ENCODE results near the gene PGAP6. TPM values are rescaled to one million over a fixed set of nuclear protein-coding genes. Genes with fewer than 3 reads are reported as not detected.
"Not testable (repeated sequence)": the region's sequence is repeated elsewhere in the genome, so short reads cannot be mapped to it uniquely, and the experiment has no call there.

PGAP6 gene
- total RNA-seq, 1 experiment from 2014 or later: 85.5 TPM

- H3K36me3 ChIP-seq (ENCODE audit: control insufficient read depth, insufficient read depth, low read length): no peaks in the 10 kb centered on the region
- BruUV-seq (replicated peaks): no TSS peak
- intact Hi-C loops (cut with micrococcal nuclease; ENCODE audit: unreplicated experiment): no loop called here
- no peak overlapping the region for H3K4me3 Mint-ChIP-seq (ENCODE audit: unreplicated experiment)
- peak; percentile 47 to 76 for DNase-seq
- no peaks in the 10 kb centered on the region for H3K27me3 Mint-ChIP-seq (ENCODE audit: insufficient read depth, unreplicated experiment)
- H3K9me3 Mint-ChIP-seq (ENCODE audit: unreplicated experiment): no peaks in the 10 kb centered on the region
- H3K27me3 ChIP-seq (replicated peaks; ENCODE audit: control insufficient read depth, insufficient read depth, low read length): no peaks in the 10 kb centered on the region
- peak; percentile 64 to 69 for TF ChIP-seq CTCF (IDR thresholded peaks at IDR 0.05; ENCODE audit: insufficient read depth in 1 of 2, low read depth in 1 of 2, low read length in 1 of 2, severe bottlenecking in 1 of 2, unreplicated experiment in 1 of 2)
- H3K9me3 ChIP-seq: 0 out of 2 replicates have a peak, but pooled peaks cover 3% of the 10 kb centered on the region
- no peak overlapping the region for H3K4me3 ChIP-seq (ENCODE audit: low read depth, low read length)
- no peak overlapping the region for H3K27ac Mint-ChIP-seq (ENCODE audit: unreplicated experiment)
- ChIA-PET CTCF (interaction anchor here (0.7 to 1.0 kb wide), 3 partner anchors 103 to 609 kb away, joined by 3 read pairs; no protein-coding TSS in a partner anchor), POLR2A (no interaction called here)
- peaks cover 18% of the 10 kb centered on the region for H3K4me1 ChIP-seq
- peaks cover 8% of the 10 kb centered on the region for H3K36me3 Mint-ChIP-seq (ENCODE audit: insufficient read depth, unreplicated experiment)
- H3K4me1 Mint-ChIP-seq (ENCODE audit: low read depth, unreplicated experiment): peaks cover 20% of the 10 kb centered on the region
Observed at GRCh38 chr16:391885-392335, 10.1 kb upstream of the PGAP6 start.

- no peaks in the 10 kb centered on the region for H3K27me3 ChIP-seq (replicated peaks; ENCODE audit: control insufficient read depth, insufficient read depth, low read length)
- H3K4me1 Mint-ChIP-seq (ENCODE audit: low read depth, unreplicated experiment): peaks cover 20% of the 10 kb centered on the region
- H3K36me3 ChIP-seq (ENCODE audit: control insufficient read depth, insufficient read depth, low read length): no peaks in the 10 kb centered on the region
- H3K27ac Mint-ChIP-seq (ENCODE audit: unreplicated experiment): peak overlapping the region; percentile 79
- no peak overlapping the region for H3K4me3 Mint-ChIP-seq (ENCODE audit: unreplicated experiment)
- no peaks in the 10 kb centered on the region for H3K27me3 Mint-ChIP-seq (ENCODE audit: insufficient read depth, unreplicated experiment)
- peaks cover 4% of the 10 kb centered on the region for H3K36me3 Mint-ChIP-seq (ENCODE audit: insufficient read depth, unreplicated experiment)
- POLR2A ChIA-PET: interaction anchor here (0.6 kb wide), 1 partner anchor 102 kb away, joined by 3 read pairs; no protein-coding TSS in a partner anchor
- no peak overlapping the region for H3K4me3 ChIP-seq (ENCODE audit: low read depth, low read length)
- H3K9me3 Mint-ChIP-seq (ENCODE audit: unreplicated experiment): no peaks in the 10 kb centered on the region
- CTCF ChIA-PET: no interaction called here
- H3K9me3 ChIP-seq: 0 out of 2 replicates have a peak, but pooled peaks cover 3% of the 10 kb centered on the region
- intact Hi-C loops (cut with micrococcal nuclease; ENCODE audit: unreplicated experiment): loop anchor here (5.0 kb wide), 1 partner anchor 108 kb away; no protein-coding TSS in a partner anchor
- peak in 1 of 2 experiments; percentile 34 for DNase-seq
- peaks cover 18% of the 10 kb centered on the region for H3K4me1 ChIP-seq
- no TSS peak for BruUV-seq (replicated peaks)
- no peak for TF ChIP-seq CTCF (IDR thresholded peaks at IDR 0.05; ENCODE audit: insufficient read depth in 1 of 2, low read depth in 1 of 2, low read length in 1 of 2, severe bottlenecking in 1 of 2, unreplicated experiment in 1 of 2)
Observed at GRCh38 chr16:389352-389751, 7.6 kb upstream of the PGAP6 start.

GRCh38 chr16:387761-388666, 6.2 kb upstream of the PGAP6 start:
- peak in 1 of 2 experiments; percentile 27 for TF ChIP-seq CTCF (IDR thresholded peaks at IDR 0.05; ENCODE audit: insufficient read depth in 1 of 2, low read depth in 1 of 2, low read length in 1 of 2, severe bottlenecking in 1 of 2, unreplicated experiment in 1 of 2)
- DNase-seq: peak; percentile 46 to 75
- POLR2A ChIA-PET; H3K36me3 ChIP-seq (ENCODE audit: control insufficient read depth, insufficient read depth, low read length); BruUV-seq (replicated peaks); H3K27me3 ChIP-seq (replicated peaks; ENCODE audit: control insufficient read depth, insufficient read depth, low read length); H3K36me3 Mint-ChIP-seq (ENCODE audit: insufficient read depth, unreplicated experiment); H3K9me3 ChIP-seq; H3K9me3 Mint-ChIP-seq (ENCODE audit: unreplicated experiment); H3K27me3 Mint-ChIP-seq (ENCODE audit: insufficient read depth, unreplicated experiment): not testable (repeated sequence)
- intact Hi-C loops (cut with micrococcal nuclease; ENCODE audit: unreplicated experiment): loop anchor here (5.0 kb wide), 1 partner anchor 109 kb away; no protein-coding TSS in a partner anchor
- H3K4me1 Mint-ChIP-seq (ENCODE audit: low read depth, unreplicated experiment): peaks cover 20% of the 10 kb centered on the region
- Histone ChIP-seq H3K4me1 (peaks cover 18% of the 10 kb centered on the region), H3K4me3 (ENCODE audit: low read depth, low read length) (0 out of 2 replicates have a peak overlapping the region, but pooled peaks have one; percentile 15)
- H3K4me3 Mint-ChIP-seq (ENCODE audit: unreplicated experiment): peak overlapping the region; percentile 56
- peak overlapping the region; percentile 79 for H3K27ac Mint-ChIP-seq (ENCODE audit: unreplicated experiment)
- CTCF ChIA-PET: interaction anchor here (0.7 kb wide), 1 partner anchor 8 kb away, joined by 3 read pairs; no protein-coding TSS in a partner anchor
